Kidney (tissue), 14 donors: ENCODE data around the gene GLB1L2. TPM values are rescaled to one million over a fixed set of nuclear protein-coding genes. Genes with fewer than 3 reads are reported as not detected.

ENCODE experiments used
- DNase-seq, 5 donors: peaks; one replicate each; pipeline ENCODE4 v3.0.0-alpha.2; 2013 to 2020
- FAIRE-seq: peaks from 2 replicates; lab custom pipeline; 2012; peaks lifted over from hg19 to GRCh38; lab: Jason Lieb, UNC
- H3K27ac ChIP-seq, 2 donors: one replicate each; pipeline ENCODE4 v1.7.0; 2013; ENCODE audit warnings: low read depth in 2 of 2, low read length in 2 of 2, inconsistent platforms in 1 of 2
- H3K27me3 ChIP-seq: one replicate; pipeline ENCODE4 v1.7.1; 2013; ENCODE audit warnings: low read length, inconsistent platforms; ENCODE audit not compliant: control insufficient read depth, insufficient read depth
- H3K36me3 ChIP-seq, 3 donors: one replicate each; pipeline versions ENCODE4 v1.7.0 to v1.7.1; 2013; ENCODE audit warnings: low read length in 3 of 3, control low read depth in 1 of 3, inconsistent platforms in 1 of 3; ENCODE audit not compliant: insufficient read depth in 3 of 3, control insufficient read depth in 2 of 3
- H3K4me1 ChIP-seq, 3 donors: one replicate each; pipeline versions ENCODE4 v1.7.0 to v1.7.1; 2013; ENCODE audit warnings: low read length in 3 of 3, inconsistent platforms in 1 of 3, low read depth in 1 of 3; ENCODE audit not compliant: control insufficient read depth in 2 of 3, insufficient read depth in 2 of 3
- H3K4me3 ChIP-seq, 3 donors: one replicate each; pipeline versions ENCODE4 v1.7.0 to v1.8.1; 2013; ENCODE audit warnings: low read length in 3 of 3, control low read depth in 1 of 3, inconsistent platforms in 1 of 3
- H3K9ac ChIP-seq, 3 donors: one replicate each; pipeline versions ENCODE4 v1.7.0 to v1.7.1; 2013; ENCODE audit warnings: low read length in 3 of 3, control low read depth in 1 of 3, inconsistent platforms in 1 of 3
- H3K9me3 ChIP-seq, 3 donors: one replicate each; pipeline versions ENCODE4 v1.7.0 to v1.7.1; 2013; ENCODE audit warnings: low read length in 3 of 3, control low read depth in 1 of 3, inconsistent platforms in 1 of 3; ENCODE audit not compliant: control insufficient read depth in 2 of 3, insufficient read depth in 1 of 3
- intact Hi-C: fragments of 100-400 bp; cut with DNase I; formaldehyde crosslinking; loops from one replicate; pipeline ENCODE4 v1.11.1; 2022
- polyA plus RNA-seq: library from polyadenylated mRNA; stranded (reverse); fragments of 350-450 nt; fragmentation: Illumina TruSeq; extraction: RNeasy Lipid Tissue Mini Kit (QIAGEN cat#74804); gene quantifications from one replicate; pipeline ENCODE4 v1.2.3, GENCODE V29; 2014; ENCODE audit warnings: low read depth, low replicate concordance; ENCODE audit not compliant: insufficient read depth
- total RNA-seq: library from RNA; stranded (reverse); fragmentation: NEBNext Ultra II Directional; extraction: Animal tissue kit (Norgen Biotek cat#: 25700); gene quantifications from one replicate; pipeline ENCODE4 v1.2.1, GENCODE V29; 2021
- TF ChIP-seq, protein P1 (sequence below): IDR thresholded peaks from 3 replicates; pipeline ENCODE4 v1.5.1; 2012; ENCODE audit warnings: mild to moderate bottlenecking, moderate library complexity, borderline replicate concordance; ENCODE audit not compliant: insufficient read depth; ENCODE audit errors: extremely low read depth
- donor health status: control.
- donor health status: control.
- donor health status: control.
- donor health status: control.
- donor health status: control.
- donor health status: DM: yes; HTN: yes; CAD: no.
- donor health status: Normal renal cell carcinoma (clear cell type).

The GLB1L2 gene
- total and polyA plus RNA-seq, 2 donors from 2014 or later, result 10.0 to 26.1 TPM

GRCh38 chr11:134380229-134380628 is 48.4 kb downstream of the GLB1L2 start:
- no peaks in the 10 kb centered on the region for H3K9me3 ChIP-seq
- DNase-seq (no peak), FAIRE-seq (no peak)
- H3K4me1 ChIP-seq, result no peaks in the 10 kb centered on the region
- no peaks in the 10 kb centered on the region for H3K36me3 ChIP-seq
- no peak overlapping the region for H3K27ac ChIP-seq
- intact Hi-C loops, result no loop called here
- H3K27me3 ChIP-seq, result no peaks in the 10 kb centered on the region
- TF ChIP-seq, protein P1, sequence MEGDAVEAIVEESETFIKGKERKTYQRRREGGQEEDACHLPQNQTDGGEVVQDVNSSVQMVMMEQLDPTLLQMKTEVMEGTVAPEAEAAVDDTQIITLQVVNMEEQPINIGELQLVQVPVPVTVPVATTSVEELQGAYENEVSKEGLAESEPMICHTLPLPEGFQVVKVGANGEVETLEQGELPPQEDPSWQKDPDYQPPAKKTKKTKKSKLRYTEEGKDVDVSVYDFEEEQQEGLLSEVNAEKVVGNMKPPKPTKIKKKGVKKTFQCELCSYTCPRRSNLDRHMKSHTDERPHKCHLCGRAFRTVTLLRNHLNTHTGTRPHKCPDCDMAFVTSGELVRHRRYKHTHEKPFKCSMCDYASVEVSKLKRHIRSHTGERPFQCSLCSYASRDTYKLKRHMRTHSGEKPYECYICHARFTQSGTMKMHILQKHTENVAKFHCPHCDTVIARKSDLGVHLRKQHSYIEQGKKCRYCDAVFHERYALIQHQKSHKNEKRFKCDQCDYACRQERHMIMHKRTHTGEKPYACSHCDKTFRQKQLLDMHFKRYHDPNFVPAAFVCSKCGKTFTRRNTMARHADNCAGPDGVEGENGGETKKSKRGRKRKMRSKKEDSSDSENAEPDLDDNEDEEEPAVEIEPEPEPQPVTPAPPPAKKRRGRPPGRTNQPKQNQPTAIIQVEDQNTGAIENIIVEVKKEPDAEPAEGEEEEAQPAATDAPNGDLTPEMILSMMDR, result no peak
- no peak overlapping the region for H3K4me3 ChIP-seq
- no peak overlapping the region for H3K9ac ChIP-seq

DNA sequence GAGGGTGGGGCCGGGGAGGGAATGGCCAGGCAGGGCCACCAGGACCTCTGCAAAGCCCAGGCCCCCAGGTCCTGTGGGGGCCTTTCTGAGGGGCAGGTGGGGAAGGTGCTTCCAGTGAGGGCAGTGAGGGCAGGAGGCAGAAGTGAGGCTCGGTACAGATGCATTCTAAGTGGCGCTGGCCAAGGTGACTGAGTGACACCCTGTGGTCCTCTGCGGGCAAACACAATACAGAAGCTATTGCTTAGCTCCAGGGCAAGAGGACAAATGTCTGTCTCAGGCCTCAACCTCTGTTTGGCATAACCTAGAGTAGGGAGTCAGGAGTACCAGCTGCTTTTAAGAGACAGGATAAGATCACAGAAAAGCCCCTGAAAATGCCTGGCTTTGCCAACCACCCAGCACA is 49.0 kb downstream of the GLB1L2 start:
- H3K9me3 ChIP-seq, result no peaks in the 10 kb centered on the region
- TF ChIP-seq, protein P1, result no peak
- H3K9ac ChIP-seq, result no peak overlapping the region
- no peak overlapping the region for H3K4me3 ChIP-seq
- DNase-seq (no peak), FAIRE-seq (no peak)
- intact Hi-C loops, result no loop called here
- no peaks in the 10 kb centered on the region for H3K27me3 ChIP-seq
- H3K27ac ChIP-seq, result no peak overlapping the region
- H3K36me3 ChIP-seq, result no peaks in the 10 kb centered on the region
- no peaks in the 10 kb centered on the region for H3K4me1 ChIP-seq

DNA sequence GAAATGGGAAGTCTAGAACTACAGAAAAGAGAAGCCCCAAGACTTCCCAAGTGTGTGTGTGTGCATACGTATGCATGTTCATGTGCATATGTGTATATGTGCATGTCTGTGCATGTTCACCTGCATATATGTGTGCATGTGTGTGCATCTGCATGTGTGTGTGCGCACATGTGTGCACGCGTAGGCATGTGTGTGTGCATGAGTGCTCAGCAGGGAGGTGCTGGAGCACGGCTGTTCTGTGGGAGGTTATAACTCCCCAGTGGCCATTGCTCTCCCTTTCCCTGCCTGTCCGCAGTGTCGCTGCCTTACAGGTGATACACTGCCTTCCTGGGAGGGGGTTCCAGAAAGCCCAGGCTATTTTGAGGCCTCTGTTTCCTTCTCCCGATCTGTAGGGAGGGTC is 50.5 kb downstream of the GLB1L2 start:
- no peak for DNase-seq
- no peak overlapping the region for H3K27ac ChIP-seq
- TF ChIP-seq, protein P1, result no peak
- H3K4me3 ChIP-seq, result no peak overlapping the region
- H3K27me3 ChIP-seq, result no peaks in the 10 kb centered on the region
- no peak for FAIRE-seq
- H3K36me3 ChIP-seq, result no peaks in the 10 kb centered on the region
- intact Hi-C loops, result no loop called here
- H3K9ac ChIP-seq, result no peak overlapping the region
- H3K4me1 ChIP-seq, result no peaks in the 10 kb centered on the region
- H3K9me3 ChIP-seq, result no peaks in the 10 kb centered on the region

DNA sequence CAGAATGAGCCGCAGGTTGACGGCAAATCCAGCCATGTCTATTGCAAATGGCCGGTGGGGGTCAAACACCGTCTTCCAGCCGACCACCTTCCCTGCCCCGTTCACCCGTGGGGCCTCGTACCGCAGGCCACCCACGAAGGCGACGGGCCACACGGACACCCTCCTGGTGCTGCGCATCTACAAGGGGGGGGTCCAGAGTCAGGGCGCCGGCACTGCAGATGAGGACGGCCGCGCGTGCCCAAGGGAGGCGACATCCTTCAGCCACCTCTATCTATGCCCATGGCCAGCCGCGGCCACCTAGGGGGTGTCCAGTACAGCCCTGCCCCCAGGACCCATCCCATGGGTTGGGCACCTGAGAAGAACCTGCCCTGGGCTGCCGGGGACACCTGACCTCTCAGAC is 51.0 kb downstream of the GLB1L2 start:
- TF ChIP-seq, protein P1, result no peak
- Histone ChIP-seq H3K4me3 (no peak overlapping the region), H3K27me3 (no peaks in the 10 kb centered on the region), H3K9ac (no peak overlapping the region), H3K36me3 (no peaks in the 10 kb centered on the region), H3K4me1 (no peaks in the 10 kb centered on the region), H3K9me3 (no peaks in the 10 kb centered on the region), H3K27ac (no peak overlapping the region)
- intact Hi-C loops, result no loop called here
- FAIRE-seq (no peak), DNase-seq (no peak)
